Ascending aorta (tissue), 2 donors: Measurements from ENCODE around the gene VPS8. TPM values are rescaled to one million over a fixed set of nuclear protein-coding genes. Genes with fewer than 3 reads are reported as not detected.
A peak's percentile ranks its signal among the peaks of the same experiment; 100 is the strongest.

Experiments
- DNase-seq, 2 donors: peaks; one replicate each; pipeline ENCODE4 v3.0.0-alpha.2; 2019; ENCODE audit warnings: low spot score in 2 of 2
- H3K27ac ChIP-seq, 2 donors: fragments of 200-600 bp; sonication (generic); one replicate each; pipeline ENCODE4 v1.5.1; 2016 to 2017; ENCODE audit warnings: mild to moderate bottlenecking in 1 of 2
- H3K27me3 ChIP-seq: fragments of 200-600 bp; sonication (generic); one replicate; pipeline ENCODE4 v1.5.1; 2017
- H3K36me3 ChIP-seq, 2 donors: fragments of 200-600 bp; sonication (generic); one replicate each; pipeline ENCODE4 v1.5.1; 2016
- H3K4me1 ChIP-seq, 2 donors: fragments of 200-600 bp; sonication (generic); one replicate each; pipeline ENCODE4 v1.5.1; 2016 to 2017; ENCODE audit warnings: mild to moderate bottlenecking in 1 of 2
- H3K4me3 ChIP-seq, 2 donors: fragments of 200-600 bp; sonication (generic); one replicate each; pipeline ENCODE4 v1.5.1; 2016 to 2017; ENCODE audit warnings: mild to moderate bottlenecking in 1 of 2
- H3K9me3 ChIP-seq, 2 donors: fragments of 200-600 bp; sonication (generic); one replicate each; pipeline ENCODE4 v1.5.1; 2016
- intact Hi-C: fragments of 100-400 bp; cut with DNase I; formaldehyde crosslinking; loops from one replicate; pipeline ENCODE4 v1.15.1; 2023
- total RNA-seq: library from RNA; depleted of rRNA; stranded (reverse); fragments of >200 nt; gene quantifications from one replicate; pipeline ENCODE4 v1.1.0, GENCODE V29; 2016
- TF ChIP-seq, protein P1 (sequence below), 3 experiments: fragments of 200-600 bp in 2 of 3; fragments of 450-650 bp in 1 of 3; sonication (generic) in 2 of 3; IDR thresholded peaks; one replicate each; pipeline ENCODE4 v1.5.1; 2016 to 2019; ENCODE audit warnings: antibody characterized with exemption in 3 of 3, mild to moderate bottlenecking in 1 of 3, moderate library complexity in 1 of 3

Gene VPS8
- total RNA-seq, 1 donor from 2014 or later, result 24.9 TPM

DNA sequence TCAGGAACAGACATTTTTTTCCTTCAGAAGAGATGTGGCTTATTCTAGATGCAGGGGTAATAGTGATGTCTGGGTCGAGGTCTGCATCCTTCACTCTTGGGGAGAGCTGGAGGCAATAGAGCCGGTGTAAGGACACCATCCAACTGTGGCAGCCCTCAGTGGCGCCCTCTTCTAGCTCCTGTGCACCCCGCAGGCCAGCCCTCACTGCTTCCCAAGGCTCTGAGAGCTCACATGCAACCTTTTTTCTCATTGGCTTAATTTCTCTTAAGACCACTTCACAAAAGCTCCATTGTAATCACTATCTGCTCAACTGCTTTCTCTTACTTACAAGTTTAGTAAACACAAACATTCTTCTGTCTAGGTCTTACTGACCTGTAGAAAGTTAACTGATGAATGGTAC, 3.9 kb upstream of the VPS8 start:
- Histone ChIP-seq H3K4me3 (no peak overlapping the region), H3K9me3 (no peaks in the 10 kb centered on the region), H3K27ac (no peak overlapping the region), H3K36me3 (no peaks in the 10 kb centered on the region), H3K4me1 (peaks cover 0 to 6% of the 10 kb centered on the region in 2 donors), H3K27me3 (no peaks in the 10 kb centered on the region)
- intact Hi-C loops, result no loop called here
- DNase-seq, result no peak
- TF ChIP-seq, protein P1, sequence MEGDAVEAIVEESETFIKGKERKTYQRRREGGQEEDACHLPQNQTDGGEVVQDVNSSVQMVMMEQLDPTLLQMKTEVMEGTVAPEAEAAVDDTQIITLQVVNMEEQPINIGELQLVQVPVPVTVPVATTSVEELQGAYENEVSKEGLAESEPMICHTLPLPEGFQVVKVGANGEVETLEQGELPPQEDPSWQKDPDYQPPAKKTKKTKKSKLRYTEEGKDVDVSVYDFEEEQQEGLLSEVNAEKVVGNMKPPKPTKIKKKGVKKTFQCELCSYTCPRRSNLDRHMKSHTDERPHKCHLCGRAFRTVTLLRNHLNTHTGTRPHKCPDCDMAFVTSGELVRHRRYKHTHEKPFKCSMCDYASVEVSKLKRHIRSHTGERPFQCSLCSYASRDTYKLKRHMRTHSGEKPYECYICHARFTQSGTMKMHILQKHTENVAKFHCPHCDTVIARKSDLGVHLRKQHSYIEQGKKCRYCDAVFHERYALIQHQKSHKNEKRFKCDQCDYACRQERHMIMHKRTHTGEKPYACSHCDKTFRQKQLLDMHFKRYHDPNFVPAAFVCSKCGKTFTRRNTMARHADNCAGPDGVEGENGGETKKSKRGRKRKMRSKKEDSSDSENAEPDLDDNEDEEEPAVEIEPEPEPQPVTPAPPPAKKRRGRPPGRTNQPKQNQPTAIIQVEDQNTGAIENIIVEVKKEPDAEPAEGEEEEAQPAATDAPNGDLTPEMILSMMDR (IDR thresholded peaks at IDR 0.05), result no peak

DNA sequence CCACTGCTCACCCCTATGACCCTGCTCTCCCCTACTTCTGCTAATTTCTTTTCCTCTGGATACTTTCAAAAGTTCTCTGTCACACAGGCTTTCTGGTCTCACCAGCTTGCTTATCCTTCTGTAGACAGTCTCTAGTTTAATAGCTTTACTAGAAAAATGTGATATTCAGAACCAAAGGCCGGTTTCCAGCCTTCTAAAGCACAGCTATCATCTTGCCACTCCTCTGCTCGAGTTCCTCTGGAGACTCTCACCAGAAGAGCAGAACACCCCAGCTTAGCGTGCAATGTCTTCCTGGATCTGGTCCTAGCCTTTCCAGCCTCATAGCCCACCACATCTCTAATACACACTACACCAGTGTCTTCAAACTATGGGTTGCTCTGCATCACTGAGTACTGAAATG, 1.8 kb upstream of the VPS8 start:
- TF ChIP-seq, protein P1 (IDR thresholded peaks at IDR 0.05), result no peak
- peaks cover 0 to 6% of the 10 kb centered on the region in 2 donors for H3K4me1 ChIP-seq
- DNase-seq, result no peak
- no peak overlapping the region for H3K27ac ChIP-seq
- intact Hi-C loops, result loop anchor here (5.0 to 10.0 kb wide), 2 partner anchors 472 to 795 kb away; partner anchors contain the start of gene ABCC5
- no peaks in the 10 kb centered on the region for H3K36me3 ChIP-seq
- no peaks in the 10 kb centered on the region for H3K27me3 ChIP-seq
- no peak overlapping the region for H3K4me3 ChIP-seq
- no peaks in the 10 kb centered on the region for H3K9me3 ChIP-seq

DNA sequence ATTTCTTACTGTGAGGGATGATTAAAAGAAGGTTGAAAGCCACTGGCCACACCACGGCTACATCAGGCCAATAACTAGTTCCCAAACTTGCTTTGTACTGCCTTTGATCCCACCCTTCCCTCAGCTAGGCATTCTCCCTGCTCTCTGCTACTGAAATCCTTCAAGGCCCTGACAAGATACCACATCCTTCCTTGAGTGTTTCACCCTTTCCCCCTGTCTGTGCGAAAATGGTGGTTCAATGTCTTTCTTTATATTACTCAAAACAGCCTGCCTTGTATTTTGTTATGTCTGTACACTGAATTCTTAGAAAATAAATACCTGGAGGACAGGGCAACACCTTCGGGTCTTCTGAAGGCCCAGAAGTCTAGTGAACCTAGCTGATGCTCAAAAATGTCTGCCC, 932 bp upstream of the VPS8 start:
- no peak for DNase-seq
- H3K27me3 ChIP-seq, result no peaks in the 10 kb centered on the region
- H3K4me1 ChIP-seq, result peaks cover 0 to 6% of the 10 kb centered on the region in 2 donors
- no peaks in the 10 kb centered on the region for H3K9me3 ChIP-seq
- no peaks in the 10 kb centered on the region for H3K36me3 ChIP-seq
- TF ChIP-seq, protein P1 (IDR thresholded peaks at IDR 0.05), result no peak
- H3K27ac ChIP-seq, result no peak overlapping the region
- H3K4me3 ChIP-seq, result no peak overlapping the region
- intact Hi-C loops, result loop anchor here (5.0 to 10.0 kb wide), 2 partner anchors 471 to 796 kb away; partner anchors contain the start of gene ABCC5

DNA sequence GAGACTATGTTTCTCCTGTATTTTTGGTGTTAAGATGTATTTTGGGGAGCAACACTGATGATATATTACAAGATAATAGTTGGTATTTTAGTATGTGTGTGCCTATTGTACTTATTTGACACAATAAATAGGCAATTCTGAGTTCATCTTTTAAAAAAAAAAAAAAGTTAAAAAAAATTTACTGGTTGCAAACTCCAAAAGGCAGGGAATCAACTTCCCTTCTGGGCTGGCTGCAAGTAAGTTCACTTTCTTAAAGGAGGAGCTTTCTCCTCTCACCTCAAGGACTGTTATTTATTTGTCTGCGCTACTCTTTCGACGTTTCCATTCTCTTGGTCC, 335 bp upstream of the VPS8 start:
- intact Hi-C loops, result loop anchor here (5.0 to 10.0 kb wide), 2 partner anchors 471 to 797 kb away; partner anchors contain the start of gene ABCC5

DNA sequence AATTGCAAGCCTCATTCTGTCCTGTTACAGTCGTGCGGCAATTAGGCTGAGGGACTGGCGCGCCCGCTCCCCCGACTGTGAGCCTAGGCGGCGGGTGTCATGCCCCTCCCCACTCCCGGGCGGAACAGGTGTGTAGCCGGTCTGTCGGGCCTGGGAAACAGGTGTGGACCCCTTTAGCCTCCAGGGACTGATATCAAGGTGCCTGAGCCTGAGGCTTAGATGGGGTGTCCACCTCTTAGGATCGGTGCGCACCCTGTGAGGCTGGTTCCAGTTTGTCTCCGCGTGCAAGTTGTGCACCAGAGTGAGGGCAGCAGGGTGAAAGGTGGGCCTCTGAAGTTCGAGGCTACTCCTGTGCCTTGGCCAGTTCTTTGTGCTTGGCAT, 686 bp downstream of the VPS8 start:
- no peaks in the 10 kb centered on the region for H3K36me3 ChIP-seq
- H3K4me3 ChIP-seq, result peak overlapping the region; percentile 73 to 93
- H3K27me3 ChIP-seq, result no peaks in the 10 kb centered on the region
- intact Hi-C loops, result loop anchor here (1.0 to 10.0 kb wide), 4 partner anchors 251 to 798 kb away; partner anchors contain the start of genes ABCC5, EPHB3 and TMEM41A
- TF ChIP-seq, protein P1 (IDR thresholded peaks at IDR 0.05), result no peak
- DNase-seq, result no peak
- H3K4me1 ChIP-seq, result peaks cover 0 to 6% of the 10 kb centered on the region in 2 donors
- H3K27ac ChIP-seq, result peak overlapping the region in 1 of 2 donors; percentile 79
- H3K9me3 ChIP-seq, result no peaks in the 10 kb centered on the region

More for the DNA sequence above, 335 bp upstream of the VPS8 start:
- Histone ChIP-seq H3K36me3 (no peaks in the 10 kb centered on the region), H3K9me3 (no peaks in the 10 kb centered on the region), H3K4me1 (peaks cover 0 to 6% of the 10 kb centered on the region in 2 donors), H3K4me3 (peak overlapping the region; percentile 73 to 93), H3K27ac (peak overlapping the region; percentile 56 to 79), H3K27me3 (no peaks in the 10 kb centered on the region)
- no peak for DNase-seq
- TF ChIP-seq, protein P1 (IDR thresholded peaks at IDR 0.05), result no peak
